ENCODE results near the gene UXS1. TPM values are rescaled to one million over a fixed set of nuclear protein-coding genes. Genes with fewer than 3 reads are reported as not detected.

The UXS1 gene
- total and polyA plus RNA-seq, 2 donors (not counting 1 experiment from before 2014, with no cell fraction given): 20.3 to 44.8 TPM

GRCh38 chr2:106109675-106110424 lies 84.3 kb downstream of the UXS1 start:
- Histone ChIP-seq H4K20me1 (ENCODE audit: control insufficient read depth, insufficient read depth, low read length, poor library complexity, severe bottlenecking) (no peaks in the 10 kb centered on the region), H3K27ac (ENCODE audit: low read length in 2 of 2) (no peak overlapping the region), H3K9me3 (ENCODE audit: control extremely low read depth in 1 of 3, control insufficient read depth in 2 of 3, insufficient read depth in 1 of 3, low read length in 2 of 3) (no peaks in the 10 kb centered on the region), H3K4me2 (replicated peaks; ENCODE audit: low read depth, low read length, poor library complexity, severe bottlenecking) (no peak overlapping the region), H3K9ac (ENCODE audit: low read length) (no peak overlapping the region), H3K4me1 (ENCODE audit: control insufficient read depth in 2 of 2, insufficient read depth in 2 of 2, low read length in 2 of 2) (no peaks in the 10 kb centered on the region), H3K27me3 (replicated peaks in 1 of 4; ENCODE audit: control extremely low read depth in 1 of 4, control insufficient read depth in 3 of 4, insufficient read depth in 4 of 4, low read length in 3 of 4) (no peaks in the 10 kb centered on the region), H3K4me3 (ENCODE audit: control extremely low read depth in 1 of 5, extremely low read depth in 1 of 5, insufficient read depth in 1 of 5, low read depth in 2 of 5, low read length in 4 of 5) (no peak overlapping the region), H3K36me3 (replicated peaks in 1 of 2; ENCODE audit: control extremely low read depth in 1 of 2, control insufficient read depth in 1 of 2, extremely low read depth in 1 of 2, insufficient read depth in 2 of 2, low read length in 1 of 2) (peaks cover 0 to 46% of the 10 kb centered on the region in 2 experiments), H2AFZ (ENCODE audit: insufficient read depth, low read depth, low read length, poor library complexity, severe bottlenecking) (no peak overlapping the region), H3K79me2 (ENCODE audit: control insufficient read depth, insufficient read depth, low read length) (no peaks in the 10 kb centered on the region)
- no peak for ATAC-seq (ENCODE audit: low read depth)
- TF ChIP-seq, protein P1, sequence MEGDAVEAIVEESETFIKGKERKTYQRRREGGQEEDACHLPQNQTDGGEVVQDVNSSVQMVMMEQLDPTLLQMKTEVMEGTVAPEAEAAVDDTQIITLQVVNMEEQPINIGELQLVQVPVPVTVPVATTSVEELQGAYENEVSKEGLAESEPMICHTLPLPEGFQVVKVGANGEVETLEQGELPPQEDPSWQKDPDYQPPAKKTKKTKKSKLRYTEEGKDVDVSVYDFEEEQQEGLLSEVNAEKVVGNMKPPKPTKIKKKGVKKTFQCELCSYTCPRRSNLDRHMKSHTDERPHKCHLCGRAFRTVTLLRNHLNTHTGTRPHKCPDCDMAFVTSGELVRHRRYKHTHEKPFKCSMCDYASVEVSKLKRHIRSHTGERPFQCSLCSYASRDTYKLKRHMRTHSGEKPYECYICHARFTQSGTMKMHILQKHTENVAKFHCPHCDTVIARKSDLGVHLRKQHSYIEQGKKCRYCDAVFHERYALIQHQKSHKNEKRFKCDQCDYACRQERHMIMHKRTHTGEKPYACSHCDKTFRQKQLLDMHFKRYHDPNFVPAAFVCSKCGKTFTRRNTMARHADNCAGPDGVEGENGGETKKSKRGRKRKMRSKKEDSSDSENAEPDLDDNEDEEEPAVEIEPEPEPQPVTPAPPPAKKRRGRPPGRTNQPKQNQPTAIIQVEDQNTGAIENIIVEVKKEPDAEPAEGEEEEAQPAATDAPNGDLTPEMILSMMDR (IDR thresholded peaks at IDR 0.05): no peak
- no peak for TF ChIP-seq EZH2 (IDR thresholded peaks at IDR 0.05; ENCODE audit: borderline replicate concordance, insufficient read depth, low read depth, low read length, poor library complexity, severe bottlenecking)
- intact Hi-C loops (cut with micrococcal nuclease): loop anchor here (5.0 to 10.0 kb wide), 3 partner anchors 82 to 745 kb away; partner anchors contain the start of gene UXS1
- Mint-ChIP-seq H3K27ac (no peak overlapping the region), H3K4me3 (no peak overlapping the region), H3K4me1 (peaks cover 13% of the 10 kb centered on the region), H3K9me3 (ENCODE audit: insufficient read depth) (no peaks in the 10 kb centered on the region), H3K27me3 (no peaks in the 10 kb centered on the region)
- ChIA-PET POLR2A (no interaction called here), CTCF (no interaction called here)
- WGBS (ENCODE audit: insufficient coverage): 80% methylated on average over 10 of the region's 13 CpGs
- no peak for DNase-seq

DNA sequence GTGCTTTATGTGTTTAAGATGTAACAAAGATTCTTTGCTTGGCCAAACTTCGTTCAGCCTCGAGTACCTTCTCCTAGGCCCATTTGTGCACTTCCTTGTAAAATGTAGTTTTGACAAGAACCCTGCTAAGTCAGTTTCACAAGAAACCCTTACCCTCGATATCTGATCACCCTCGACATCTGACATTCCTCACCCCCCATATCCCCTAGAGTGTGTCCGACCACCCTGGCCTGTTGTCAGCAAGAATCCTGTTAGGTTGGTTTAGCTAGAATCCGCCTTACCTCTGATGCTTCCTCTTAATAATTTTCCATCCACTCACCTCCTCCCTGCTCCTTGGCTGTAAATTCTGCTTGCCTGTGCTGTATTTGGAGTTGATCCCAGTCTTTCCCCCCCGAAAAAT lies 85.3 kb downstream of the UXS1 start:
- H3K27ac ChIP-seq (ENCODE audit: low read length in 2 of 2): no peak overlapping the region
- H3K4me1 Mint-ChIP-seq: peaks cover 13% of the 10 kb centered on the region
- 82% methylated on average over 4 of the region's 7 CpGs for WGBS (ENCODE audit: insufficient coverage)
- H3K9ac ChIP-seq (ENCODE audit: low read length): no peak overlapping the region
- H3K4me1 ChIP-seq (ENCODE audit: control insufficient read depth in 2 of 2, insufficient read depth in 2 of 2, low read length in 2 of 2): no peaks in the 10 kb centered on the region
- no peaks in the 10 kb centered on the region for H3K9me3 Mint-ChIP-seq (ENCODE audit: insufficient read depth)
- POLR2A ChIA-PET: no interaction called here
- H3K27me3 ChIP-seq (replicated peaks in 1 of 4; ENCODE audit: control extremely low read depth in 1 of 4, control insufficient read depth in 3 of 4, insufficient read depth in 4 of 4, low read length in 3 of 4): no peaks in the 10 kb centered on the region
- no peak for ATAC-seq (ENCODE audit: low read depth)
- no peak overlapping the region for H3K4me3 Mint-ChIP-seq
- H4K20me1 ChIP-seq (ENCODE audit: control insufficient read depth, insufficient read depth, low read length, poor library complexity, severe bottlenecking): peaks cover 3% of the 10 kb centered on the region
- intact Hi-C loops (cut with micrococcal nuclease): loop anchor here (5.0 to 10.0 kb wide), 3 partner anchors 84 to 744 kb away; partner anchors contain the start of gene UXS1
- H3K79me2 ChIP-seq (ENCODE audit: control insufficient read depth, insufficient read depth, low read length): no peaks in the 10 kb centered on the region
- no peaks in the 10 kb centered on the region for H3K9me3 ChIP-seq (ENCODE audit: control extremely low read depth in 1 of 3, control insufficient read depth in 2 of 3, insufficient read depth in 1 of 3, low read length in 2 of 3)
- no peak overlapping the region for H3K27ac Mint-ChIP-seq
- no peaks in the 10 kb centered on the region for H3K27me3 Mint-ChIP-seq
- H2AFZ ChIP-seq (ENCODE audit: insufficient read depth, low read depth, low read length, poor library complexity, severe bottlenecking): no peak overlapping the region
- CTCF ChIA-PET: interaction anchor here (1.3 kb wide), 1 partner anchor 11 kb away, joined by 3 read pairs; no protein-coding TSS in a partner anchor
- TF ChIP-seq, protein P1 (IDR thresholded peaks at IDR 0.05): no peak
- no peak for TF ChIP-seq EZH2 (IDR thresholded peaks at IDR 0.05; ENCODE audit: borderline replicate concordance, insufficient read depth, low read depth, low read length, poor library complexity, severe bottlenecking)
- DNase-seq: no peak
- H3K36me3 ChIP-seq (replicated peaks in 1 of 2; ENCODE audit: control extremely low read depth in 1 of 2, control insufficient read depth in 1 of 2, extremely low read depth in 1 of 2, insufficient read depth in 2 of 2, low read length in 1 of 2): peaks cover 0 to 48% of the 10 kb centered on the region in 2 experiments
- no peak overlapping the region for H3K4me2 ChIP-seq (replicated peaks; ENCODE audit: low read depth, low read length, poor library complexity, severe bottlenecking)
- H3K4me3 ChIP-seq (ENCODE audit: control extremely low read depth in 1 of 5, extremely low read depth in 1 of 5, insufficient read depth in 1 of 5, low read depth in 2 of 5, low read length in 4 of 5): no peak overlapping the region
